AG09309 (cell line): Measurements from ENCODE around the gene AUTS2.

ENCODE experiments used
- DNase-seq: peaks from one replicate; pipeline ENCODE4 v3.0.0-alpha.2; 2010; ENCODE audit warnings: low read depth
- H3K4me3 ChIP-seq: 2 replicates; pipeline ENCODE4 v1.5.1; 2011; ENCODE audit warnings: mild to moderate bottlenecking, low read depth, low read length, moderate library complexity; ENCODE audit not compliant: control insufficient read depth
- TF ChIP-seq, protein P1 (sequence below): IDR thresholded peaks from 2 replicates; pipeline ENCODE4 v1.5.1; 2011; ENCODE audit warnings: mild to moderate bottlenecking, low read depth, low read length, inconsistent platforms; ENCODE audit not compliant: insufficient read depth, control insufficient read depth; ENCODE audit errors: missing control alignments

The AUTS2 gene

GRCh38 chr7:70032649-70033048 lies 434.4 kb downstream of the AUTS2 start:
- no peak overlapping the region for H3K4me3 ChIP-seq
- no peak for DNase-seq
- TF ChIP-seq, protein P1, sequence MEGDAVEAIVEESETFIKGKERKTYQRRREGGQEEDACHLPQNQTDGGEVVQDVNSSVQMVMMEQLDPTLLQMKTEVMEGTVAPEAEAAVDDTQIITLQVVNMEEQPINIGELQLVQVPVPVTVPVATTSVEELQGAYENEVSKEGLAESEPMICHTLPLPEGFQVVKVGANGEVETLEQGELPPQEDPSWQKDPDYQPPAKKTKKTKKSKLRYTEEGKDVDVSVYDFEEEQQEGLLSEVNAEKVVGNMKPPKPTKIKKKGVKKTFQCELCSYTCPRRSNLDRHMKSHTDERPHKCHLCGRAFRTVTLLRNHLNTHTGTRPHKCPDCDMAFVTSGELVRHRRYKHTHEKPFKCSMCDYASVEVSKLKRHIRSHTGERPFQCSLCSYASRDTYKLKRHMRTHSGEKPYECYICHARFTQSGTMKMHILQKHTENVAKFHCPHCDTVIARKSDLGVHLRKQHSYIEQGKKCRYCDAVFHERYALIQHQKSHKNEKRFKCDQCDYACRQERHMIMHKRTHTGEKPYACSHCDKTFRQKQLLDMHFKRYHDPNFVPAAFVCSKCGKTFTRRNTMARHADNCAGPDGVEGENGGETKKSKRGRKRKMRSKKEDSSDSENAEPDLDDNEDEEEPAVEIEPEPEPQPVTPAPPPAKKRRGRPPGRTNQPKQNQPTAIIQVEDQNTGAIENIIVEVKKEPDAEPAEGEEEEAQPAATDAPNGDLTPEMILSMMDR: no peak

- H3K4me3 ChIP-seq: no peak overlapping the region
- TF ChIP-seq, protein P1: no peak
- no peak for DNase-seq
Observed at GRCh38 chr7:70033226-70033625, 435.0 kb downstream of the AUTS2 start.

- TF ChIP-seq, protein P1: no peak
- no peak overlapping the region for H3K4me3 ChIP-seq
- DNase-seq: no peak
Observed at GRCh38 chr7:70034999-70035398, 436.7 kb downstream of the AUTS2 start.

GRCh38 chr7:70035519-70035918 lies 437.2 kb downstream of the AUTS2 start:
- TF ChIP-seq, protein P1: no peak
- no peak overlapping the region for H3K4me3 ChIP-seq
- DNase-seq: no peak

GRCh38 chr7:70035955-70036354 lies 437.7 kb downstream of the AUTS2 start:
- H3K4me3 ChIP-seq: no peak overlapping the region
- TF ChIP-seq, protein P1: no peak
- no peak for DNase-seq

- H3K4me3 ChIP-seq: no peak overlapping the region
- DNase-seq: no peak
- TF ChIP-seq, protein P1: no peak
Observed at GRCh38 chr7:70036695-70037094, 438.4 kb downstream of the AUTS2 start.
